ENCODE results near the gene CDCA8.

- TF ChIP-seq CTCF (IDR thresholded peaks at IDR 0.05) (no peak), POLR2A (IDR thresholded peaks at IDR 0.05) (no peak)
Measured at GRCh38 chr1:37716321-37716720, 24.0 kb downstream of the CDCA8 start.

Measured in uterus (tissue), 2 donors.